Subcutaneous adipose tissue (tissue), 4 donors: ENCODE results near the gene GALNT14. TPM values are rescaled to one million over a fixed set of nuclear protein-coding genes. Genes with fewer than 3 reads are reported as not detected.

Experiments
- CTCF ChIP-seq: fragments of 450-650 bp; IDR thresholded peaks from one replicate; pipeline ENCODE4 v1.5.1; 2016; ENCODE audit warnings: low read depth, mild to moderate bottlenecking, control low read depth, antibody characterized with exemption, moderate library complexity
- total RNA-seq, 4 donors: library from RNA; depleted of rRNA; stranded (reverse); fragments of >200 nt; gene quantifications; one replicate each; pipeline ENCODE4 v1.1.0, GENCODE V29; 2016

The GALNT14 gene
- total RNA-seq, result 1 to 10 TPM in 1 of 4 donors, under 1 TPM in 3; 0.66 to 1.1 (median 0.90) TPM

GRCh38 chr2:31138037-31138962, at the start of gene GALNT14:
Gene GALNT14, minus strand, starts transcription at chr2:31138440. Its CDS starts 354 bp downstream, at chr2:31138086.
- TF ChIP-seq CTCF, result no peak

- TF ChIP-seq CTCF, result no peak
These were observed 48.9 kb upstream of the GALNT14 start for GRCh38 chr2:31187166-31187565.

- TF ChIP-seq CTCF, result no peak
These were observed 38.5 kb upstream of the GALNT14 start for GRCh38 chr2:31176742-31177141.

- no peak for TF ChIP-seq CTCF
These were observed 32.9 kb upstream of the GALNT14 start for GRCh38 chr2:31171142-31171541.

- TF ChIP-seq CTCF, result no peak
These were observed 31.9 kb upstream of the GALNT14 start for GRCh38 chr2:31170071-31170698.

- TF ChIP-seq CTCF, result no peak
These were observed 30.1 kb upstream of the GALNT14 start for GRCh38 chr2:31168291-31168690.

GRCh38 chr2:31166925-31167324, 28.7 kb upstream of the GALNT14 start:
- no peak for TF ChIP-seq CTCF
